Activated CD4-positive, alpha-beta T cell treated with anti-CD3 and anti-CD28 coated beads for 24 hours (primary cell): ENCODE data around the gene DNAAF6.

ENCODE experiments used
- DNase-seq, 2 donors: peaks; one replicate each; pipeline ENCODE4 v3.0.0-alpha.2; 2020; ENCODE audit warnings: low read depth in 2 of 2

Gene DNAAF6

GRCh38 chrX:107293056-107293455 lies 86.6 kb downstream of the DNAAF6 start:
- no peak for DNase-seq
